Esophagus squamous epithelium (tissue), 4 donors: ENCODE data around the gene LPP.

Source experiments
- POLR2A ChIP-seq, 4 donors: fragments of 450-650 bp; IDR thresholded peaks; one replicate each; pipeline ENCODE4 v1.6.1; 2017; ENCODE audit warnings: antibody characterized with exemption in 4 of 4, mild to moderate bottlenecking in 4 of 4, moderate library complexity in 3 of 4
- TF ChIP-seq, protein P1 (sequence below), 6 experiments: fragments of 450-650 bp in 4 of 6; fragments of 200-600 bp in 2 of 6; sonication (generic) in 2 of 6; IDR thresholded peaks; one replicate each; pipeline ENCODE4 v1.5.1; 2016 to 2019; ENCODE audit warnings: antibody characterized with exemption in 6 of 6, mild to moderate bottlenecking in 4 of 6, moderate library complexity in 4 of 6

DNA sequence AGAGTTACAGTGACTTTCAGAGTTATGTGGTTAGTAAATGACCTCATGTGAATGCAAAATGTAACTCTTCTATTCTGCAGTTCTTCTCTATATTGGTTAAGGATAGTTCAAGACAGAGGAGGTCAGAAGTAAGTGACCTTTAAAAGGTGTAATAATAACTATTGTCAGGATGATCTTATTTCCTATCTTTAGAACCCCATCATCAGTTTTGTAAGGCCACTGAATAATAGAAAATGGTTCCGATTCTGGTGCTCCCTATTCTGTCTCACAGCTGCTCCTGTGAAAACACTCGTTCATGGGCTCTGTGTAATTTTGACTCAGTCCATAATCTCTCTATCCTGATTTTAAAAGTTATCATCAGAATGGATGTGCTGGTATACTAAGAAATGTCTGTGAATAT, 463.3 kb downstream of the LPP start:
- TF ChIP-seq POLR2A (IDR thresholded peaks at IDR 0.05): no peak
- TF ChIP-seq, protein P1, sequence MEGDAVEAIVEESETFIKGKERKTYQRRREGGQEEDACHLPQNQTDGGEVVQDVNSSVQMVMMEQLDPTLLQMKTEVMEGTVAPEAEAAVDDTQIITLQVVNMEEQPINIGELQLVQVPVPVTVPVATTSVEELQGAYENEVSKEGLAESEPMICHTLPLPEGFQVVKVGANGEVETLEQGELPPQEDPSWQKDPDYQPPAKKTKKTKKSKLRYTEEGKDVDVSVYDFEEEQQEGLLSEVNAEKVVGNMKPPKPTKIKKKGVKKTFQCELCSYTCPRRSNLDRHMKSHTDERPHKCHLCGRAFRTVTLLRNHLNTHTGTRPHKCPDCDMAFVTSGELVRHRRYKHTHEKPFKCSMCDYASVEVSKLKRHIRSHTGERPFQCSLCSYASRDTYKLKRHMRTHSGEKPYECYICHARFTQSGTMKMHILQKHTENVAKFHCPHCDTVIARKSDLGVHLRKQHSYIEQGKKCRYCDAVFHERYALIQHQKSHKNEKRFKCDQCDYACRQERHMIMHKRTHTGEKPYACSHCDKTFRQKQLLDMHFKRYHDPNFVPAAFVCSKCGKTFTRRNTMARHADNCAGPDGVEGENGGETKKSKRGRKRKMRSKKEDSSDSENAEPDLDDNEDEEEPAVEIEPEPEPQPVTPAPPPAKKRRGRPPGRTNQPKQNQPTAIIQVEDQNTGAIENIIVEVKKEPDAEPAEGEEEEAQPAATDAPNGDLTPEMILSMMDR (IDR thresholded peaks at IDR 0.05): no peak
